ENCODE results near the gene PIM1. TPM values are rescaled to one million over a fixed set of nuclear protein-coding genes. Genes with fewer than 3 reads are reported as not detected.

Gene PIM1
- polyA plus RNA-seq, 1 donor from 2014 or later = 4.1 TPM

DNA sequence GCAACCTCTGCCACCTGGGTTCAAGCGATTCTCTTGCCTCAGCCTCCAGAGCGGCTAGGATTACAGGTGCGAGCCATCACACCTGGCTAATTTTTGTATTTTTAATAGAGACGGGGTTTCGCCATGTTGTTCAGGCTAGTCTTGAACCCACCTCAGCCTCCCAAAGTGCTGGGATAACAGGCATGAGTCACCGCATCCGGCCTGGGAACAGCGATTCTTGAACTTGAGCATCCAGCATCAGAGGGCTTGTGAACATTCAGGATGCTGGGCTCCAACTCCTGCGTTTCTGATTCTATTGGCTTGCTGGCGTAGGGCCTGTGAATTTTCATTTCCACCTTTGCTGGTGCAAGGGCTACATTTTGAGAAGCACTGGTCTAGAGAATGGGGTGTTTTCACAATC, 24.5 kb upstream of the PIM1 start:
- Histone ChIP-seq H2AFZ (ENCODE audit: low read depth, low read length) (no peak overlapping the region), H3K9ac (ENCODE audit: low read length) (no peak overlapping the region), H3F3A (ENCODE audit: insufficient read depth, low read length, poor library complexity, severe bottlenecking) (no peaks in the 10 kb centered on the region), H3K36me3 (ENCODE audit: insufficient read depth, low read length) (no peaks in the 10 kb centered on the region), H4K20me1 (ENCODE audit: insufficient read depth) (no peaks in the 10 kb centered on the region), H3K79me2 (replicated peaks; ENCODE audit: insufficient read depth, low read length) (no peaks in the 10 kb centered on the region), H3K4me3 (ENCODE audit: low read length) (no peak overlapping the region), H3K27me3 (ENCODE audit: insufficient read depth, low read depth, low read length) (no peaks in the 10 kb centered on the region), H3K9me3 (ENCODE audit: low read length) (no peaks in the 10 kb centered on the region), H3K27ac (ENCODE audit: low read length) (no peak overlapping the region), H3K4me2 (ENCODE audit: low read length) (no peak overlapping the region), H3K9me2 (ENCODE audit: insufficient read depth, low read length) (no peaks in the 10 kb centered on the region)
- no peak for TF ChIP-seq SMC3 (conservative IDR thresholded peaks at IDR 0.05; ENCODE audit: poor library complexity)
- TF ChIP-seq, protein P1, sequence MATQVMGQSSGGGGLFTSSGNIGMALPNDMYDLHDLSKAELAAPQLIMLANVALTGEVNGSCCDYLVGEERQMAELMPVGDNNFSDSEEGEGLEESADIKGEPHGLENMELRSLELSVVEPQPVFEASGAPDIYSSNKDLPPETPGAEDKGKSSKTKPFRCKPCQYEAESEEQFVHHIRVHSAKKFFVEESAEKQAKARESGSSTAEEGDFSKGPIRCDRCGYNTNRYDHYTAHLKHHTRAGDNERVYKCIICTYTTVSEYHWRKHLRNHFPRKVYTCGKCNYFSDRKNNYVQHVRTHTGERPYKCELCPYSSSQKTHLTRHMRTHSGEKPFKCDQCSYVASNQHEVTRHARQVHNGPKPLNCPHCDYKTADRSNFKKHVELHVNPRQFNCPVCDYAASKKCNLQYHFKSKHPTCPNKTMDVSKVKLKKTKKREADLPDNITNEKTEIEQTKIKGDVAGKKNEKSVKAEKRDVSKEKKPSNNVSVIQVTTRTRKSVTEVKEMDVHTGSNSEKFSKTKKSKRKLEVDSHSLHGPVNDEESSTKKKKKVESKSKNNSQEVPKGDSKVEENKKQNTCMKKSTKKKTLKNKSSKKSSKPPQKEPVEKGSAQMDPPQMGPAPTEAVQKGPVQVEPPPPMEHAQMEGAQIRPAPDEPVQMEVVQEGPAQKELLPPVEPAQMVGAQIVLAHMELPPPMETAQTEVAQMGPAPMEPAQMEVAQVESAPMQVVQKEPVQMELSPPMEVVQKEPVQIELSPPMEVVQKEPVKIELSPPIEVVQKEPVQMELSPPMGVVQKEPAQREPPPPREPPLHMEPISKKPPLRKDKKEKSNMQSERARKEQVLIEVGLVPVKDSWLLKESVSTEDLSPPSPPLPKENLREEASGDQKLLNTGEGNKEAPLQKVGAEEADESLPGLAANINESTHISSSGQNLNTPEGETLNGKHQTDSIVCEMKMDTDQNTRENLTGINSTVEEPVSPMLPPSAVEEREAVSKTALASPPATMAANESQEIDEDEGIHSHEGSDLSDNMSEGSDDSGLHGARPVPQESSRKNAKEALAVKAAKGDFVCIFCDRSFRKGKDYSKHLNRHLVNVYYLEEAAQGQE (IDR thresholded peaks at IDR 0.05; ENCODE audit: borderline replicate concordance) = no peak
- no peak for TF ChIP-seq POLR2AphosphoS5 (IDR thresholded peaks at IDR 0.05)
- TF ChIP-seq CTCF (IDR thresholded peaks at IDR 0.05; ENCODE audit: poor library complexity, severe bottlenecking) = no peak
- TF ChIP-seq MXI1 (conservative IDR thresholded peaks at IDR 0.05; ENCODE audit: poor library complexity, severe bottlenecking) = no peak
- TF ChIP-seq EP300 (conservative IDR thresholded peaks at IDR 0.05; ENCODE audit: poor library complexity, severe bottlenecking) = no peak
- no peak for TF ChIP-seq TAF1 (IDR thresholded peaks at IDR 0.05; ENCODE audit: low read depth)
- no peak for TF ChIP-seq EZH2 (IDR thresholded peaks at IDR 0.05; ENCODE audit: borderline replicate concordance, insufficient read depth, low read length, poor library complexity, severe bottlenecking)
- TF ChIP-seq RAD21 (conservative IDR thresholded peaks at IDR 0.05) = no peak

DNA sequence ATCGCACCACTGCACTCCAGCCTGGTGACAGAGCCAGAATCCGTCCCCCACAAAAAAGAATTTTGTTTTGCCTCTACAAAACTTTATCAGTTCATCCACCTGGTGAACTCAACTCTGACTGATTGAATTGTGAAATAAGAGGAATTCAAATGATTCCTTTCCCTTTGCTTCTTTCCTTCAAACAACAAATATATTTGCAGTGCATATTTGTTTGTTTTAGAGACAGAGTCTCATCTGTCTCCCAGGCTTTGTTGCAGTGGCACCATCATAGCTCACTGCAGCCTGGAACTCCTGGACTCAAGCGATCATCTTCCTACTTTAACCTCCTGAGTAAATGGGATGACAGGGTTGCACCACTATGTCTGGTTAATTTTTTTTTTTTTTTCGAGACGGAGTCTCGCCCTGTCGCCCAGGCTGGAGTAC, 23.2 kb upstream of the PIM1 start:
- H3K4me2 ChIP-seq (ENCODE audit: low read length) = no peak overlapping the region
- H3K79me2 ChIP-seq (replicated peaks; ENCODE audit: insufficient read depth, low read length) = no peaks in the 10 kb centered on the region
- H3K36me3 ChIP-seq (ENCODE audit: insufficient read depth, low read length) = no peaks in the 10 kb centered on the region
- no peak overlapping the region for H2AFZ ChIP-seq (ENCODE audit: low read depth, low read length)
- H3K4me3 ChIP-seq (ENCODE audit: low read length) = no peak overlapping the region
- no peaks in the 10 kb centered on the region for H3K9me3 ChIP-seq (ENCODE audit: low read length)
- TF ChIP-seq EP300 (conservative IDR thresholded peaks at IDR 0.05; ENCODE audit: poor library complexity, severe bottlenecking) (no peak), SMC3 (conservative IDR thresholded peaks at IDR 0.05; ENCODE audit: poor library complexity) (no peak), TAF1 (IDR thresholded peaks at IDR 0.05; ENCODE audit: low read depth) (no peak), EZH2 (IDR thresholded peaks at IDR 0.05; ENCODE audit: borderline replicate concordance, insufficient read depth, low read length, poor library complexity, severe bottlenecking) (no peak)
- H3K9ac ChIP-seq (ENCODE audit: low read length) = no peak overlapping the region
- no peaks in the 10 kb centered on the region for H4K20me1 ChIP-seq (ENCODE audit: insufficient read depth)
- H3K27ac ChIP-seq (ENCODE audit: low read length) = no peak overlapping the region
- H3F3A ChIP-seq (ENCODE audit: insufficient read depth, low read length, poor library complexity, severe bottlenecking) = no peaks in the 10 kb centered on the region
- no peaks in the 10 kb centered on the region for H3K9me2 ChIP-seq (ENCODE audit: insufficient read depth, low read length)
- no peaks in the 10 kb centered on the region for H3K27me3 ChIP-seq (ENCODE audit: insufficient read depth, low read depth, low read length)
